HG03139 (cell line): Measurements from ENCODE around the gene CHD2.
"Not testable (repeated sequence)": the region's sequence is repeated elsewhere in the genome, so short reads cannot be mapped to it uniquely, and the experiment has no call there.

Experiments used
- ATAC-seq: cut with Tn5 transposase; IDR thresholded peaks from one replicate; pipeline ENCODE4 v1.9.1; 2021; ENCODE audit not compliant: unreplicated experiment

Gene CHD2

GRCh38 chr15:93033434-93034045 is 133.4 kb downstream of the CHD2 start:
- no peak for ATAC-seq

- ATAC-seq, result no peak
Measured at GRCh38 chr15:93034512-93034911, 134.4 kb downstream of the CHD2 start.

- ATAC-seq, result no peak
Measured at GRCh38 chr15:93035092-93035915, 135.2 kb downstream of the CHD2 start.

GRCh38 chr15:93035953-93036810 is 136.1 kb downstream of the CHD2 start:
- peak; percentile 87 for ATAC-seq

GRCh38 chr15:93036951-93037819 is 137.1 kb downstream of the CHD2 start:
- no peak for ATAC-seq

- no peak for ATAC-seq
Measured at GRCh38 chr15:93037820-93038705, 137.9 kb downstream of the CHD2 start.

- not testable (repeated sequence) for ATAC-seq
Measured at GRCh38 chr15:93039562-93040287, 139.6 kb downstream of the CHD2 start.

GRCh38 chr15:93040288-93041158 is 140.4 kb downstream of the CHD2 start:
- no peak for ATAC-seq

- ATAC-seq, result no peak
Measured at GRCh38 chr15:93041159-93041547, 141.0 kb downstream of the CHD2 start.

GRCh38 chr15:93042211-93042610 is 142.1 kb downstream of the CHD2 start:
- ATAC-seq, result no peak

GRCh38 chr15:93042691-93043378 is 142.7 kb downstream of the CHD2 start:
- no peak for ATAC-seq

- ATAC-seq, result no peak
Measured at GRCh38 chr15:93043621-93044300, 143.6 kb downstream of the CHD2 start.

- ATAC-seq, result no peak
Measured at GRCh38 chr15:93044301-93045190, 144.4 kb downstream of the CHD2 start.

- ATAC-seq, result no peak
Measured at GRCh38 chr15:93045191-93045785, 145.2 kb downstream of the CHD2 start.

GRCh38 chr15:93046120-93046519 is 146.0 kb downstream of the CHD2 start:
- ATAC-seq, result no peak
